HG03103 (cell line): ENCODE results near the gene CLSTN2.

Source experiments
- ATAC-seq: cut with Tn5 transposase; IDR thresholded peaks from one replicate; pipeline ENCODE4 v1.9.1; 2021; ENCODE audit warnings: low read depth; ENCODE audit not compliant: unreplicated experiment

CLSTN2 gene

DNA sequence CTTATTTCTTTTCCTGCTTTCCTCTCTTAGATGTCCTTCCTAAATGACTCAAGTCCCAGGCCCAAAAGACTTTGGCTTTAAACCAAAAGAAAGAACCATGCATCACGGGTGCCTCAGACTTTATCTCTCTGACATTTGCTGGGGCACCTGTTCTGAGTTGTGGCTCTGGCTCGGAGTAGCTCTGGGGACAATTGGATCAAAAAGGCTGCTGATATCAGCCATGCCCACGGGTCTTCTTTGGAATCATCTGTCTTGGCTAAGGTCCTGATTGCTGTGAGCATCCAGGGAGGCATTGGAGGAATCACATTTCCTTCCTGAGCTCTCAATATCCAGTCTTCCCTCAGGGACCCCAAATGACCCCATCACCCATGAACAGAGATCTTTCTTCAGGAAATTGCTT, 59.9 kb downstream of the CLSTN2 start:
- ATAC-seq = no peak

DNA sequence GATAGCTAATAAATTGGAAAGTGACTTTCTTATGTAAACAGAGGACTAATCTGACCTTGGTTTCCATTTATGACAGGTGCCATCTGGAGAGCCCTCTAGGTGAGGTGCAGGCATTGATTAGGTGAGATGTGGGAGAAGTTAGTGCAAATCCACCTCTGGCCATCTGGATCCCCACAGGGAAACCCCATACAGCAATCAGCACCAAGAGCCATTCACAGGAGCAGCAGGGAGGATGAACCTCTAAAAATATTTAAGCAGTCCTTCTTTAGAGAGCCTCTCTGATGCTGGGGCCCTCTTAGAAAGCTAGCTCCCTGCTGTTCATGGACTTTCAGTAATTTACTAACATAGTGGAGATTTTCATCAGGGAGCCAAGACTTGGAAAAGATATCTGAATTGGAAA, 69.3 kb downstream of the CLSTN2 start:
- ATAC-seq = no peak

DNA sequence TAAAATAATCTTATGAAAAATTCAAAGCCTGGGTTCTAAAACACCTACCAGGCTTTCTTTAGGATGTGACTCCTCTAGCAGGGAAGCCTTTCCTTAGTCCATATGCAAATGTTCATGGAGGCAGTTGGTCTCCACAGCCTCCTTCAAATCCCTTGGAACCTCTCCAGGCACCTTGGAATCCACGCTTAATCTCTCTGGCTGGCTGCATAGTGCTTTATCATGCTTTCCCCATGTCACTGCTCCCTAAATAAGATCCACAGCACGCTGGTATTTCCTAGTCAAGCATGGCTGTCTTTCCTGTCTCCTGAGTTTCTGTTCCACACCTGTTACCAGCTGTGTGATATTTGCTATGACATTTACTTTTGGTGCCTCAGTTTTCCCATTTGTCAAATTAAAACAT, 71.3 kb downstream of the CLSTN2 start:
- ATAC-seq = no peak

DNA sequence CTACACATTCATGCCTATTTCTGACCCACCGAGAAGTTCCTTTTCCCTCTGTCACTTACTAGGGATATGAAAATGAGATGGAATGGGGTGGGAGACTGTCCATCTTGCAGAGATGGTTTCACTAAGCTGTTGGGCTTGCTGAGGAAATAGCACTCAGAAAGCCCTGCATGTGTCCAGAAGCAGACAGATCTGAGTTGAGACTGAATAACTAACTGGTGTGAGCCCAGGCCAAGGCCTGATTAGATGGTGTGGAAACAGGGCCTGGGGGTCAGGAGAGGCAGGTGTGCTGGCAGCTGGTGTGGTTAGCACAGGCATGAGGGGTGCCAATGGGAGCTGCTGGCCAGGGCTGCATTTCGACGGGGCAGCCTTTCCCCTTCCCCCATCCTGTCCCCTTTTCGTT, 72.1 kb downstream of the CLSTN2 start:
- no peak for ATAC-seq

DNA sequence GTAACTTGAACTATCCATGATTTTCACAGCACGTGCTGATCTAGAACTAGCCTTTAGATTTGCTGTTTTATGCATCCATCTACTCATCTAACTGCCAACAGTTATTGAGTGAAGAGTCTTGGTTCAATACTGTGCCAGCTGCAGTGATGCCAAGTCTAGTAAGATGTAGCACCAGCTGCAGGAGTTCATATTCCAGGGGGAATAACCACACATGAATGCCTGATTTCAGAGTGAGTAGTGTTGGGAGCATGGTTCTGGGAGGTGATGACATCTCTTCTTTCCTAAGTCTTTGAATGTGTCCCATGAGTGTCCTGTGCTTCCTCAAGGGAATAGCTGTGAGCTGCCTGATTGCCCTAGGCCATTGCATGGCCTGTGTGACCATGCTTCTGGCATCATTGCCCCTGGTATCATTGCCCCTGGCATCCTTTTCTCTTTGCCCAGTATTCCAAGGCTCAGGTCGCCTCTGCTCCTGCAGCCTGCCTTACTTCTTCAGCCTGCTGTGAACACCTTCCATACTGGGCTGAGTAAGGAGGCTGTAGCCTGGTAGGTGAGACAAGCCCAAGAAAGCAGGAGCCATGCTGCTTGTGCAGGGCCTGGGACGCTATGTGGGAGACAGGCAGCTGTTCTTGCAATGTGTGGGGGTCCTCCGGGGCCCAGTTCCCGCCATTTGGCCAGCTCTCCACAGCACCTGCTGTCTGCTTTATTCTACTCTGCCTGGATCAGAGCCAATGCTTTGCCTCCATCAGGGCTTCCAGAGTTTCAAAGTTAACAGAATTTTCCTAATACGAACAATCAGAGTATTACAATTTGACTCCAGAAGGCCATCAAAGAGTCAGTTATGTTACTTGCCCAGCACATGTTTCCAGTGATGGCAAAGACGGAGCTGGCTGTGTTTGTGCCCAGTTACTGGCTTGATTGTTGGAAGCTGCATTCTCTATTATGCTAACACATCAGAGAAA, 73.2 kb downstream of the CLSTN2 start:
- no peak for ATAC-seq

DNA sequence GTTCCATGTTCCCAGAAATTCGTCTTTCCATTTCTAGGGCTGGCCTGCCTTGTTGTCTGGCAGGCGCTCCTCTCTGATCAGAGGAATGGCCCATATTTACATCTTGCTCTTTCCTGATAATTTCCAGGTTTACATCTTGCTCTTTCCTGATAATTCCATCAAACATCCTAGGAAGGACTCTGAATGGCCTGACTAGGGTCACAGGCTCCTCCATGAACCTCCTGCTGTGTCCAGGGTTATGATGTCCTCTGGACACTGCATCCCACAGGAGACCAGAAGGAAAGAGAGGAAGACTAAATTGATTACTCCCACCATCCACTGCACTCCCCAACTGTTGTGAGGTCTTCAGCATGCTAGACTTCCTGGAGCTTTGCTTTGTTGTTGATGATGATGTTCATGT, 75.4 kb downstream of the CLSTN2 start:
- no peak for ATAC-seq

DNA sequence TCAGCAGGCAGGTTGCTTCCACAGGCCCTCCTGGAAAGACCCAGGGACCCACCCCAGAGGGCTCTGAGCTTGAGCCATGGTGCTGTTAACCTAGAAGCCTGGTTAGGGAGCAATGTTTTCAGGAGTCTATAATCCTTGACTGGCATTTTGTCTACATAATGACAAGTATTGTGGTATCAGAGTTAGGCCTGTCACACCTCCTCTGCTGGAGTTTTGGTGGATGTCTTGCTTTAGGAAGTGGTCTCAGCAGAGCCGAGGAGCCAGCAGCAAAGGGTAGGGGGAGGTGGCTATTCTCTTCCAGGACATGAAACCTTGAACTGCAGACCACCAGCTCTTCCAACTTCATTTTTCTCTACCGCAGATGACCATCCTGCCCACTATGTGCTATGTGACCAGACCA, 76.1 kb downstream of the CLSTN2 start:
- no peak for ATAC-seq

DNA sequence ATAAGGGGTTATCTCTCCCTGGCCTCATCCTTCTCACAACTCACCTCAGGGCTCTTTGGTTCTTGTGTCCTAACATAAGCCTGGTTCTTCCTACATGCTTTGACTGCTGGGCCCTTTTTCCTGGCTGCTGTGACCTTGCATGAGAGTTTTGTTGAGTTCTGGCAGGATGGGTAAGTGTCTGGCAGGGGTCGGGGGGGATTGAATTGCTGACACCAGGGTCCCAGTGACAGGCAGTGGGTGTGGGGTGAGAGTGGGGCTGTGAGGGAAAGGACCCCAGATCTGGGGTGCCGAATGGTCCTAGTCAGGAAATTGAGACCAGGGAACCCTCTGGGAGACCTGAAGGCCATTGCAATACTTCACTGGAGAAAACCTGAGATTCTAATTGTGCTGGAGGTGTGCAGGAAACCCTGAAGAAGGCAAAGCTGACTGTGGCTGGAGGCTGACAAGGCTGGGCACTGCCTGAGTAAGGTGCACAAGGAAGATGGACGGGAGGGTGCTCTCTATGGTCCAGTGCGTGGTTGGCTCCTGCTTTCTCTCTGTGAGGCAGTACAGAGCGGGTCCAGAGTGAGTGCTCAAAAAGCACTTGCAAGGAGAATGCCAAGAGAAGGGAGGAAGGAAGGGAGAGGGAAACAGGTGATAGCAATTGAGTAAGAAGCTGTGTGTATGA, 76.8 kb downstream of the CLSTN2 start:
- ATAC-seq = no peak

DNA sequence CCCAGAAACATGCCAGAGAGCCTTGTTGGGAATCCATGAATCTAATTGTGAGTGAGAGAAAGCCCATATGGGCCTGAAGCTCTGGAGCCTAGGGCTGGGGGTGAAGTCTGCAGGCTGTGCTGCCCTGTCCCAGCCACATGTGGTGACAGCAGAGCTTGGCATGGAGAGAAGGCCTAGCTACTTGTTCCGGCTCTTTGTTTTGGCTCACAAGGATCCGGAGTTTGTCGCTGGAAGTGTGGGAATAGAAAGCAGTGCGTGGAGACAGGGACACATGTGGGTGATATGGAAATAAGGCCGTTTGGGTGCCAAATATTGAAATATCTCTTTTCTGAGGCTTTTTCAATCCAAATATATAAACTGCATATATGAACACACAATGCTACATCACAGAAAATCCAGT, 78.2 kb downstream of the CLSTN2 start:
- ATAC-seq = no peak

DNA sequence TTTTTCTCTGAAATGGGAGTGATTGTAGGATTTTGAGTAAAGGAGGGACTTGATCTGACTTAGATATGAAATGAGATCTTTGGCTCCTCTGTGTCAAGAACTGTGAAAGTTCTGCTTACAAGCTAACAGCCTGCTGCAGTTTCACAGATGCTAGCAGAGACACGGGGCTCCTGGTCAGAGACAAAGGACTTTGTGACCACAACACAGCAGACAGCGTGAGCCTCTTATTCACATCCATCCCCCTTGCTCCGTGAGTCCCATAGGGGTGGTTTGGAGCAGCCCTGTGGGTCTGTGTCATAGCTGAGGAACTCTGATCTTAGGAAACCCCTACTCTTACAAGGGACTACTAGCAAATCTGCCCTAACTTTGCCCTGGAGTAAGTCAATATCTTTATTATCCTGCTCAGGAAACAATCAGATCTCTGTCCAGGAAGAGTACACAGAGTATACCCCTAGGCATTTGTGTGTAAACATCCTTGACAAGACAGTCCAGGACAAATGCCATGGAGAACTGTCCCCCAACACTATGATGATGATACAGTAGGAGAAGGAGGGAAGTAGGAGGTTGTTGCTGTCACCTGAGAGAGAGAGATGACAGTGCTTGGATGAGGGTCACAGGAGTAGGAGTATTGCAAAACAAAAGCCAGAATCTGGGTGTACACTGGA, 80.0 kb downstream of the CLSTN2 start:
- ATAC-seq = no peak

DNA sequence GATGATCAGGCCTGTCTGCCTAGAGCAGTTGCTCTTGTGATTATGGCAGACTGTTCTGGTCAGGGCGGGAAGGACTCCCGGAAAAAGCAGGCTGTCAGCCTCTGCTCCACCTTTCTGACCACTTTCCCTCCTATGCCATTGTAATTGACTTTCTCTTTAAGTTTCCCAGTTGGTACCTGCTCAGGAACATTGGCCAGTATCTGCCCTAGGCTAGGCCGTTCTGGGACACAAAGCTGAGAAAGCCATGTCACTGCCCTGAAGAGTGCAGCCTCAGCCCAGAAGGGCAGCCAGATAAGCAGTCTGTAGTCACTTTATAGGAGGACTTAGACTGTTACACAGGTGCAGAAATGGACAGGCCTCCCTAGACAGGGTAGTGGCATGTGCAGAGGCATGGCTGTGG, 80.8 kb downstream of the CLSTN2 start:
- no peak for ATAC-seq

DNA sequence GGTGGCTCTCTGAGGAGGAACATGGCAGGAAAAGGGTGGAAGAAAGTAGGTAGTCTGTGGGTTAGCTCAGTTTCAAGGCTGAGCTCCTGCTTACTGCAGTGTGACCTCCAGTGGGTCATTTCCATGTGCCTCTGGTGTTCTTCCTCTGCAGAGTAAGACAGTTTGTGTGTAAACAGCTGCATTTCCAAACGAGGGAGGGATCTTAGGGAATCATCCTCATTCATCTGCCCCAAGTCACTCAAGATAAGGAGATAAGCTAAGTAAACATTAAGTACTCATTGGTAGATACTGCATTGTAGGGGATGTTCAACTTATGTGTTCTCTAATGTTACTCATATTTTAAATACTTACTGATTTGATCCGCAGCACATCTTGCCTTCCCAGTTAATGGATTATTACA, 83.6 kb downstream of the CLSTN2 start:
- no peak for ATAC-seq

DNA sequence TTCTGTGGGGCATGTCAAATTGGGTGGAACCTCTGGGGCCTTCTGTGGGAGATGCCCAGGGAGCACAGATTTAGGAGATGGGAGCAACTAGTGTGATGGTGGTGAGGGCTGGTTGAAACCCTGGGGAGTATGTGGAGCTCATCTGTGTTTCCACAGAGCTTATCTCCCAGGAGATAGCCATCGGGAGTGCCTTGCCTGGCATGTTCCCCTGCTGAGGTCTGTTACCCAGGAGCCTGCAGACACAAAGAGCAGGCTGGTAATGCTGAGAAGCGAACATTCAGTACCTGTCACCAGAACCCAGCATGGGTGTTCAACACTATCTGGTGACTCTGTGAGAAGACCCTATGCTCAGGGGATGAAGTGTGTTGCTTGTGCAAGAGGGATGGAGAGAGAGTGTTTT, 85.0 kb downstream of the CLSTN2 start:
- no peak for ATAC-seq

DNA sequence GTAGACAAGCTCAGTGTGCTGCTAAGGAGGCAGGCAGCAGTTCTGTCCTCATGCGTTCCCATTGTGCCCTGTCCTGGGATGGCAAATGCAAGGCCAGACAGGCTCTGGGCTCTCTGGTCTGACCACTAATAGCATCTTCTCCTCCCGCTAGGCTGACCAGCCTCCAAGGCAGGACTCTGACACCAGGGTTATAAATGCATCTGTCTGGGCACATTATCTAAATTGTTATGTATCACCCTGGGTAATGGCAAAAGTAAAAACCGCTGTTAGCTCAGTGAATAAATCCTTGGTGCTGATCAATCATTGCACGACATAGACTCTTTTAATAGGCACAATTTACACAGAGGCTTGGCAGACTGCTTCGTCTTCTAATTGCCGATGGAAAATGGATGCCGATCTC, 85.6 kb downstream of the CLSTN2 start:
- no peak for ATAC-seq

DNA sequence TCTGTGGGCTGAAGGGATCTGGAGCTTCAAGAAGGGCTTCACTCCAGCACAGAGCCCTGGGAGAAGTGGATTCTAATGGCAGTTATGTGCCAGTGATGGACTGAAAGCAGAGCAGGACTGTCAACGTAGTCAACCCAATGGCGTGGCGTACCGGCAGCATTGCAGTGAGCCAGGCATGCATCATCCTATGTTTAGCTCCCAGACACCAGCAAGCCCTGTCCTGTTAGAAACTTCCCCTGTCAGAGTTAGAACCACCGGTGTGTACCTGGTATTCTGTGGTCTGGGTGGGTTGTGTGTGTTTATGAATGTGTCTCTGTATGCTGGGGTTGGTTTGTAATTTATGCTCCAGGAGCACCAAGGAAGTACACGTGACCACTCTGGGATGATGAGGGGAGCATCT, 86.3 kb downstream of the CLSTN2 start:
- ATAC-seq = no peak

DNA sequence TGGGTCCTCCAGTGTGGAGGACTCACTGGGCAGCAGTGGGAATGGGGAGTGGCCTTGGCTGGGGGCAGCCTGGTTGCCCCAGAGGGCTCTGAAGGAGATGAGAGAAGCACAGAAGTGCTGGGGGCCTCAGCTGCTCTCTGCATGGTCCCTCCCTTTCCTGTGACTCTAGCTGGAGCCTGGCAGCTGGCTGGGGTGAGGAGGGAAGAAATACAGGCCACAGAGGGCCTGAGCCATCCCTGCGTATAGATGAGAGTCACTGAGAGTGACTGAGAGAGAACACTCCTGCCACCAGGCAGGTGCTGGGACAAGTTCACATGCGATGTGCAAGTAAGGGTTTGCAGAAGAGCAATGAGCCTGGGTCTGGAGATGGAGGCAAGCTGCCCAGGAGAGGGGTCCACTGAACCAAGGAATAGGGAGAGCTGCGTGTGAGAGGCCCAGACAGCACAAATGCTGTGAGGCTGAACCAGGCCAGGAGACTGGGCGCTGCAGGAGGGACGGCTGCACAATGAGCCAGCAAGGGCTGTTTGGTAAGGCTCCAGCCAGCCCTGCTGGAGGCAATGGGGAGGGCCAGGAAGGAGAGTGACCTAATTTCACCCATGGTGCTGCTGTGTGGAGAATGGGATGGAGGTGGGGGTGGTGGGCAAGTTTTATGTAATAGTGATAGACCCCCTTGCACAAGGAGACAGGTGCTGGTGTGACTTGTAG, 87.2 kb downstream of the CLSTN2 start:
- no peak for ATAC-seq

DNA sequence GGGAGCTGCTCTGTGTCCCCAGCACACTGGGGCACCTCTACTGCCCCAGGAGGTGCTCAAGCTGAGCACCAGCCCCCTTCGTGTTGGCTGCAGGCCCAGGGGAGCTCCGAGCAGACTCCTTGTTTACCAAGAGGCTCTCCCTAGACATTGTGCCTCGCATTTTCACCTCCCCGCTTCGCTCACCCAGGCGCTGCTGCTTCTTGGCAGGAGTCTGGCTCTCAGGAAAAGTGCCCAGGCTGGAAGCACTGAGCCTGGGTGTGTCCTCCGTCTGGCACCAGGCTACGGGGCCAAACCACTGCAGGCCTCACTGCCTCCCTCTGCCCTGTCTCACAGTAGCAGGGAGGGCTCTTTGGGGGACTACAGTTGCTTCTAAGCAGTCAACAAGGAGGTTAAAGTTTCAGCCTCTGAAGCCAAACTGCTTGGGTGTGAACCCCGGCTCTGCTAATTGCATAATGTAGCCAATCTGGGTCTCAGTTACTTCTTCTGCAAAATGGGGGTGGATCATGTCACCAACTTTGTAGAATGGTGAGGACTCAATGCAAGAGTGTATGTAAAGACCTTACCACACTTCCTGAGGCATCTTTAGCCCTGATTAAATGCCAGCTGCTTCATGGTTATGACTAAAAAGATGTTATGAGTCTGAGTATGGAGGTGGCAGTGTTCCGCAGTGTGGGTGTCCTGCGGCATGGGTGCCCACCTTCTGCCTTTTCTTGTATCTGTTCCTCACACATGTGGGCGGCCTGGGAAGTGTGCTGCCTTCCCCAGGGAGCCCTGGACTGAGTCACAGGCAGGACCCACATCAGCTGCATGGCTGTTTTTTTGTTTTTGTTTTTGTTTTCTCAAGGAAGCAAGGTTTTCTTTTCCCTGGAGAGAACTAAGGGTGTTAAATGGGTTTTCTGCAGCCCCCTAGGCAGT, 88.9 kb downstream of the CLSTN2 start:
- no peak for ATAC-seq

DNA sequence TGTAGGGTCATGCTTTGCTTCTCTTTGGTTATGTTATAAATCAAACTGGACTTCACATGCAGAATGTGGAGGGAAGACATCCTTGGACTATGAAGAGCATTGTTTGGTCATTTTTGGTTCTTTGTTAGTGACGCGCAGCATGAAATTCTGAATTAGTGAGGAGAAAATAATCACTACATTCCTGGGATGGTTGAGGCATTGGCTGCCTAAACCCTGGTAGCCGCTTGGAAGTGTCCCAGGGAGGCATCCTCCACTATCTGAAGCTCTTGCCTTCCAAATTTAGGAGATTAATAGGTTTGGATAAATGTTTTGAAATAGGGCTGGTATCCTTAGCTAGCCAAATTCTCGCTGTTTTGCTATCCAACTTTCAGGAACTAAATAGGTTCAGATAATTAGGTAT, 96.2 kb downstream of the CLSTN2 start:
- ATAC-seq = no peak

DNA sequence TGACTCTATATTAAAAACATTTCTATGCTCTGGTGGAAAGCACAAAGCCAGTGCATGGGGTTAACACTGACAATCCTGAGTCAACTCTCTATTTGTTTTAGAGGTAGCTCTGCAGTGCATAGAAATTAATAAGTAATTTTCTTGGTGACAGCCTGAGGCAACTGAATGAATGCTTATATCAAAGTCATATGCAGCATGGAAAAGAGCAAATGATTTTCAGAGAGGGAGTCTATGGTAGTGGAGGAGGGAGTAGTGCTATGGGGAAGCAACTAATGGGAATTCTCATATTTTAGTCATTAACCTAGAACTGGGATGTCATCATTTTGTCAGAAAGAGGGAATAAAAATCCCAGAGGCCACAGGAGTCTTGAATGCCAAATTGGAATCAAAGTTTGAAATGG, 99.1 kb downstream of the CLSTN2 start:
- no peak for ATAC-seq

DNA sequence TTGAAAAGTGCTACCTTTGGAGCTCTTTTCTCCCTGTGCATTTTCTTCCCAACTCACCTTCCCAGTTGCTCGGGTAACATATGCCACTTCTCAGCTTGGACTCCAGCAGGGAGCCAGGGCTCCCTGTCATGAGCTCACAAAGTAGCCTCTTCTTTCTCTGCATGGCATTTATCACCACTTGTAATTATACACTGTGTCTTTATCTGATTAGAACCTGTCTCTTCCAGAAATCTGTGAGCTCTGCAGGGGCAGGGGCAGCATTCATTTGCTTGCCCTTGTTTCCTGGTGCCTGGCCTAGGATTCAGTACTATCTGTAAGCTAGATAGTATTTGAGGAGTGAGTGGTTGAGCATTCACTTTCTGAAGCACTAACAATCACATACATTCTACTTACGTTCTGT, 100.9 kb downstream of the CLSTN2 start:
- no peak for ATAC-seq
